HCT116 (cell line): ENCODE data around the gene LRRC9. TPM values are rescaled to one million over a fixed set of nuclear protein-coding genes. Genes with fewer than 3 reads are reported as not detected.

Experiments used
- ATAC-seq: fragments of 200-7000 bp; cut with Tn5 transposase; 2 replicates; pipeline ENCODE4 v1.9.1; 2020; ENCODE audit warnings: mild to moderate bottlenecking, moderate library complexity
- BruUV-seq: library from RNA; stranded (reverse); fragments of 400-500 nt; replicated peaks from 2 replicates; lab custom pipeline; 2021; lab: Mats Ljungman, UMichigan
- CTCF ChIA-PET: fragments of 300-600 bp; sonication (Branson Sonifier 250); formaldehyde crosslinking; loops from one replicate; lab custom pipeline; 2021; ENCODE audit warnings: antibody characterized with exemption; lab: Charles Lee
- POLR2A ChIA-PET: fragments of 300-600, 350-600 bp; sonication (Branson Sonifier 250); formaldehyde crosslinking; loops from one replicate; lab custom pipeline; 2021; ENCODE audit warnings: antibody characterized with exemption; lab: Charles Lee
- RAD21 ChIA-PET, 2 experiments: fragments of 300-600 bp; sonication (Branson Sonifier 250); formaldehyde crosslinking; loops; one replicate each; lab custom pipeline; 2023; ENCODE audit warnings: low total read pairs in 2 of 2; ENCODE audit not compliant: uncharacterized antibody in 2 of 2, unreplicated experiment in 2 of 2, low non-redundant PET in 1 of 2; lab: Charles Lee
- DNase-seq: peaks from one replicate; pipeline ENCODE4 v3.0.0-alpha.2; 2010; ENCODE audit warnings: low read depth, low spot score
- H2AFZ ChIP-seq: fragments of 200-600 bp; shearing (Covaris generic), sonication (generic); 2 replicates; pipeline ENCODE4 v1.6.1; 2017; ENCODE audit warnings: low read depth, mixed run types, mixed read lengths, antibody characterized with exemption, low read length; ENCODE audit not compliant: poor library complexity, severe bottlenecking
- H3K27ac ChIP-seq: 2 replicates; pipeline ENCODE4 v1.5.1; 2012; ENCODE audit warnings: low read depth, low read length
- H3K27me3 ChIP-seq: fragments of 200-600 bp; sonication (generic); 2 replicates; pipeline ENCODE4 v1.6.1; 2016; ENCODE audit warnings: mixed run types, low read length, mixed read lengths; ENCODE audit not compliant: insufficient read depth
- H3K36me3 ChIP-seq, 2 experiments: fragments of 200-500 bp in 1 of 2; fragments of 200-600 bp in 1 of 2; sonication (Bioruptor generic) in 1 of 2; sonication (generic) in 1 of 2; 2 replicates each; pipeline versions ENCODE4 v1.5.1 to v1.6.1; 2014 to 2016; ENCODE audit warnings: low read length in 2 of 2, inconsistent platforms in 1 of 2, mixed read lengths in 1 of 2, mixed run types in 1 of 2; ENCODE audit not compliant: insufficient read depth in 2 of 2, control insufficient read depth in 1 of 2
- H3K4me1 ChIP-seq, 2 experiments: fragments of 200-600 bp in 1 of 2; sonication (generic) in 1 of 2; 2 replicates each; pipeline versions ENCODE4 v1.5.1 to v1.6.1; 2012 to 2017; ENCODE audit warnings: low read length in 2 of 2, inconsistent platforms in 1 of 2, mild to moderate bottlenecking in 1 of 2, mixed read lengths in 1 of 2, mixed run types in 1 of 2, moderate library complexity in 1 of 2; ENCODE audit not compliant: insufficient read depth in 2 of 2, control insufficient read depth in 1 of 2
- H3K4me2 ChIP-seq: fragments of 200-600 bp; sonication (generic); 2 replicates; pipeline ENCODE4 v1.6.1; 2017; ENCODE audit warnings: mixed run types, low read length, mixed read lengths
- H3K4me3 ChIP-seq, 2 experiments: fragments of 200-600 bp in 1 of 2; sonication (generic) in 1 of 2; replicated peaks in 1 of 2; 2 replicates each; pipeline ENCODE4 v1.5.1; 2011 to 2016; ENCODE audit warnings: low read length in 2 of 2, control low read depth in 1 of 2, low read depth in 1 of 2, mild to moderate bottlenecking in 1 of 2, mixed read lengths in 1 of 2, mixed run types in 1 of 2
- H3K79me2 ChIP-seq: fragments of 200-600 bp; sonication (generic); 2 replicates; pipeline ENCODE4 v1.6.1; 2017; ENCODE audit warnings: mild to moderate bottlenecking, mixed run types, low read length, moderate library complexity, mixed read lengths; ENCODE audit not compliant: insufficient read depth
- H3K9ac ChIP-seq: fragments of 200-600 bp; sonication (generic); 2 replicates; pipeline ENCODE4 v1.6.1; 2016; ENCODE audit warnings: low read length, mixed read lengths
- H3K9me2 ChIP-seq: fragments of 200-600 bp; sonication (generic), shearing (Covaris generic); 2 replicates; pipeline ENCODE4 v1.6.1; 2017; ENCODE audit warnings: mixed run types, mild to moderate bottlenecking, moderate library complexity; ENCODE audit not compliant: insufficient read depth
- H3K9me3 ChIP-seq, 2 experiments: fragments of 200-500 bp in 1 of 2; fragments of 200-600 bp in 1 of 2; sonication (Bioruptor generic) in 1 of 2; sonication (generic) in 1 of 2; 2 replicates each; pipeline ENCODE4 v1.6.1; 2014 to 2017; ENCODE audit warnings: low read length in 2 of 2, mixed read lengths in 2 of 2, inconsistent platforms in 1 of 2, low read depth in 1 of 2, mild to moderate bottlenecking in 1 of 2, mixed run types in 1 of 2, moderate library complexity in 1 of 2; ENCODE audit not compliant: control insufficient read depth in 1 of 2, insufficient read depth in 1 of 2
- H4K20me1 ChIP-seq: fragments of 200-600 bp; sonication (generic), shearing (Covaris generic); 2 replicates; pipeline ENCODE4 v1.6.1; 2017; ENCODE audit warnings: mixed run types, mild to moderate bottlenecking, moderate library complexity; ENCODE audit not compliant: insufficient read depth
- CEBPB ChIP-seq: IDR thresholded peaks from 2 replicates; pipeline ENCODE4 v1.6.1; 2012; ENCODE audit warnings: low read depth
- EGR1 ChIP-seq: IDR thresholded peaks from 2 replicates; pipeline ENCODE4 v1.6.1; 2012; ENCODE audit warnings: low read depth
- FOSL1 ChIP-seq: IDR thresholded peaks from 2 replicates; pipeline ENCODE4 v1.6.1; 2012; ENCODE audit warnings: low read depth
- JUND ChIP-seq: IDR thresholded peaks from 2 replicates; pipeline ENCODE4 v1.6.1; 2012
- RAD21 ChIP-seq: IDR thresholded peaks from 2 replicates; pipeline ENCODE4 v1.6.1; 2012; ENCODE audit warnings: low read depth, mild to moderate bottlenecking
- SIN3A ChIP-seq: IDR thresholded peaks from 2 replicates; pipeline ENCODE4 v1.6.1; 2012; ENCODE audit warnings: low read depth
- SRF ChIP-seq: IDR thresholded peaks from 2 replicates; pipeline ENCODE4 v1.6.1; 2012; ENCODE audit warnings: low read depth
- YY1 ChIP-seq: IDR thresholded peaks from 2 replicates; pipeline ENCODE4 v1.6.1; 2011; ENCODE audit warnings: low read length, low read depth, moderate library complexity, mild to moderate bottlenecking; ENCODE audit not compliant: insufficient replicate concordance; ENCODE audit errors: extremely low read depth
- intact Hi-C: fragments of 100-400 bp; cut with micrococcal nuclease; formaldehyde crosslinking; loops from 2 replicates; pipeline ENCODE4 v1.10.0; 2022
- total RNA-seq: library from RNA; stranded (reverse); gene quantifications from one replicate; pipeline ENCODE4 v1.2.1, GENCODE V29; 2021; ENCODE audit not compliant: unreplicated experiment
- TF ChIP-seq, protein P1 (sequence below): IDR thresholded peaks from 2 replicates; pipeline ENCODE4 v1.6.1; 2012; ENCODE audit warnings: low read depth
- TF ChIP-seq, protein P2 (sequence below), 3 experiments: fragments of 200-600 bp in 1 of 3; sonication (generic) in 1 of 3; IDR thresholded peaks in 2 of 3; conservative IDR thresholded peaks in 1 of 3; 2 replicates each; pipeline ENCODE4 v1.5.1; 2012 to 2017; ENCODE audit warnings: low read depth in 2 of 3, low read length in 2 of 3, antibody characterized with exemption in 1 of 3, borderline replicate concordance in 1 of 3, control low read depth in 1 of 3, mild to moderate bottlenecking in 1 of 3, mixed read lengths in 1 of 3, mixed run types in 1 of 3, moderate library complexity in 1 of 3; ENCODE audit not compliant: insufficient read depth in 1 of 3
- TF ChIP-seq, protein P3 (sequence below): IDR thresholded peaks from 2 replicates; pipeline ENCODE4 v1.6.1; 2012

The LRRC9 gene
- total RNA-seq, 1 experiment from 2014 or later, result not detected

DNA sequence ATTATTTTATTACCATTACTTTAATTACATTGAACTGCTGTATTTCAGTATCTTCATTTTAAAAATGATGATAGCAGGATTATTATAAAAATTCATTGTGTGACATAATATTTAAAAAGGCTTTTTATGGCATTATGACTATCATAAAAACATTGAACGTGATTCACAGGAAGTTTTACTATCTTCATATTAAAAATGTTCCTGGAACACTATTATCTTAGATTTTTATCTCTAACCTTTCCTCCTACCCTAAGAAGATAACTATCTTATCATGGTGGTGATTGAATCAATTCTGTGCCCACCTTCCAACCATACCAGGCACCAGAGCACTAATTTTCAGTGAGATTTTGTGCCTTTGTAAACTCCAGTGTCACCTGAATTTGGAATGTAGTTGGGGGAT is 16.2 kb downstream of the LRRC9 start:
- ATAC-seq, result no peak
- peaks cover 7% of the 10 kb centered on the region; the same call in 1 of the 2 replicates for H3K9me2 ChIP-seq
- no peak overlapping the region for H3K27ac ChIP-seq
- H3K4me2 ChIP-seq, result no peak overlapping the region
- H3K9me3 ChIP-seq, result no peaks in the 10 kb centered on the region
- no peak overlapping the region for H3K4me3 ChIP-seq
- H3K9ac ChIP-seq, result no peak overlapping the region
- TF ChIP-seq, protein P1, sequence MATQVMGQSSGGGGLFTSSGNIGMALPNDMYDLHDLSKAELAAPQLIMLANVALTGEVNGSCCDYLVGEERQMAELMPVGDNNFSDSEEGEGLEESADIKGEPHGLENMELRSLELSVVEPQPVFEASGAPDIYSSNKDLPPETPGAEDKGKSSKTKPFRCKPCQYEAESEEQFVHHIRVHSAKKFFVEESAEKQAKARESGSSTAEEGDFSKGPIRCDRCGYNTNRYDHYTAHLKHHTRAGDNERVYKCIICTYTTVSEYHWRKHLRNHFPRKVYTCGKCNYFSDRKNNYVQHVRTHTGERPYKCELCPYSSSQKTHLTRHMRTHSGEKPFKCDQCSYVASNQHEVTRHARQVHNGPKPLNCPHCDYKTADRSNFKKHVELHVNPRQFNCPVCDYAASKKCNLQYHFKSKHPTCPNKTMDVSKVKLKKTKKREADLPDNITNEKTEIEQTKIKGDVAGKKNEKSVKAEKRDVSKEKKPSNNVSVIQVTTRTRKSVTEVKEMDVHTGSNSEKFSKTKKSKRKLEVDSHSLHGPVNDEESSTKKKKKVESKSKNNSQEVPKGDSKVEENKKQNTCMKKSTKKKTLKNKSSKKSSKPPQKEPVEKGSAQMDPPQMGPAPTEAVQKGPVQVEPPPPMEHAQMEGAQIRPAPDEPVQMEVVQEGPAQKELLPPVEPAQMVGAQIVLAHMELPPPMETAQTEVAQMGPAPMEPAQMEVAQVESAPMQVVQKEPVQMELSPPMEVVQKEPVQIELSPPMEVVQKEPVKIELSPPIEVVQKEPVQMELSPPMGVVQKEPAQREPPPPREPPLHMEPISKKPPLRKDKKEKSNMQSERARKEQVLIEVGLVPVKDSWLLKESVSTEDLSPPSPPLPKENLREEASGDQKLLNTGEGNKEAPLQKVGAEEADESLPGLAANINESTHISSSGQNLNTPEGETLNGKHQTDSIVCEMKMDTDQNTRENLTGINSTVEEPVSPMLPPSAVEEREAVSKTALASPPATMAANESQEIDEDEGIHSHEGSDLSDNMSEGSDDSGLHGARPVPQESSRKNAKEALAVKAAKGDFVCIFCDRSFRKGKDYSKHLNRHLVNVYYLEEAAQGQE, result no peak
- TF ChIP-seq SIN3A (no peak), EGR1 (no peak), FOSL1 (no peak), SRF (no peak), CEBPB (no peak), RAD21 (no peak), YY1 (no peak), JUND (no peak)
- TF ChIP-seq, protein P2, sequence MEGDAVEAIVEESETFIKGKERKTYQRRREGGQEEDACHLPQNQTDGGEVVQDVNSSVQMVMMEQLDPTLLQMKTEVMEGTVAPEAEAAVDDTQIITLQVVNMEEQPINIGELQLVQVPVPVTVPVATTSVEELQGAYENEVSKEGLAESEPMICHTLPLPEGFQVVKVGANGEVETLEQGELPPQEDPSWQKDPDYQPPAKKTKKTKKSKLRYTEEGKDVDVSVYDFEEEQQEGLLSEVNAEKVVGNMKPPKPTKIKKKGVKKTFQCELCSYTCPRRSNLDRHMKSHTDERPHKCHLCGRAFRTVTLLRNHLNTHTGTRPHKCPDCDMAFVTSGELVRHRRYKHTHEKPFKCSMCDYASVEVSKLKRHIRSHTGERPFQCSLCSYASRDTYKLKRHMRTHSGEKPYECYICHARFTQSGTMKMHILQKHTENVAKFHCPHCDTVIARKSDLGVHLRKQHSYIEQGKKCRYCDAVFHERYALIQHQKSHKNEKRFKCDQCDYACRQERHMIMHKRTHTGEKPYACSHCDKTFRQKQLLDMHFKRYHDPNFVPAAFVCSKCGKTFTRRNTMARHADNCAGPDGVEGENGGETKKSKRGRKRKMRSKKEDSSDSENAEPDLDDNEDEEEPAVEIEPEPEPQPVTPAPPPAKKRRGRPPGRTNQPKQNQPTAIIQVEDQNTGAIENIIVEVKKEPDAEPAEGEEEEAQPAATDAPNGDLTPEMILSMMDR (IDR thresholded peaks at IDR 0.05 in 2 of 3, conservative IDR thresholded peaks at IDR 0.05 in 1 of 3; ENCODE audit: borderline replicate concordance in 1 of 3, insufficient read depth in 1 of 3, low read depth in 2 of 3, low read length in 2 of 3), result no peak
- TF ChIP-seq, protein P3, sequence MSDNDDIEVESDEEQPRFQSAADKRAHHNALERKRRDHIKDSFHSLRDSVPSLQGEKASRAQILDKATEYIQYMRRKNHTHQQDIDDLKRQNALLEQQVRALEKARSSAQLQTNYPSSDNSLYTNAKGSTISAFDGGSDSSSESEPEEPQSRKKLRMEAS, result no peak
- TF ChIP-seq, all 23 proteins: peak for 0
- ChIA-PET RAD21 (no interaction called here), POLR2A (no interaction called here), CTCF (no interaction called here)
- no peaks in the 10 kb centered on the region for H4K20me1 ChIP-seq
- H3K79me2 ChIP-seq, result no peaks in the 10 kb centered on the region
- no peak overlapping the region for H2AFZ ChIP-seq
- intact Hi-C loops, result no loop called here
- no peaks in the 10 kb centered on the region for H3K27me3 ChIP-seq
- H3K36me3 ChIP-seq, result no peaks in the 10 kb centered on the region
- no TSS peak for BruUV-seq
- DNase-seq, result no peak
- H3K4me1 ChIP-seq, result no peaks in the 10 kb centered on the region
